Measurements from ENCODE around the gene RALGAPA2.

DNA sequence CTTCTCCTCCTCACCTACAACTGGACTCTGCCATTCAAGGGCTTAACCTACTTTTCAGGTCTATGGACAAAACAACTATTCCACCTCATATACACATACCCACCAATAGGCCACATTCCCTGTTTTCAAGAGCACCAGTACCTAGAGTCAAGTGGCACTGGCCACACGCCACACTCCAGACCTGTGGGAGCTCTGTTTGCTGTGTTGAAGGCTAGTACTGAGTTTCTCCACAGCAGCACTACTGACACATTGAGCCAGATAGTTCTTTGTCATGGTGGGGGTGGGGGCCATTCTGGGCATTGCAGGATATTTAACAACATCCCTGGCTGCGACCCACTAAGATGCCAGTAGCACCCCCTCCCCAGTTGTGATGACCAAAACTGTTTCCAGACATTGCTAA is 84.1 kb downstream of the RALGAPA2 start:
- TF ChIP-seq, protein P1, sequence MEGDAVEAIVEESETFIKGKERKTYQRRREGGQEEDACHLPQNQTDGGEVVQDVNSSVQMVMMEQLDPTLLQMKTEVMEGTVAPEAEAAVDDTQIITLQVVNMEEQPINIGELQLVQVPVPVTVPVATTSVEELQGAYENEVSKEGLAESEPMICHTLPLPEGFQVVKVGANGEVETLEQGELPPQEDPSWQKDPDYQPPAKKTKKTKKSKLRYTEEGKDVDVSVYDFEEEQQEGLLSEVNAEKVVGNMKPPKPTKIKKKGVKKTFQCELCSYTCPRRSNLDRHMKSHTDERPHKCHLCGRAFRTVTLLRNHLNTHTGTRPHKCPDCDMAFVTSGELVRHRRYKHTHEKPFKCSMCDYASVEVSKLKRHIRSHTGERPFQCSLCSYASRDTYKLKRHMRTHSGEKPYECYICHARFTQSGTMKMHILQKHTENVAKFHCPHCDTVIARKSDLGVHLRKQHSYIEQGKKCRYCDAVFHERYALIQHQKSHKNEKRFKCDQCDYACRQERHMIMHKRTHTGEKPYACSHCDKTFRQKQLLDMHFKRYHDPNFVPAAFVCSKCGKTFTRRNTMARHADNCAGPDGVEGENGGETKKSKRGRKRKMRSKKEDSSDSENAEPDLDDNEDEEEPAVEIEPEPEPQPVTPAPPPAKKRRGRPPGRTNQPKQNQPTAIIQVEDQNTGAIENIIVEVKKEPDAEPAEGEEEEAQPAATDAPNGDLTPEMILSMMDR (IDR thresholded peaks at IDR 0.05; ENCODE audit: low read depth, low read length), result no peak
- TF ChIP-seq POLR2A (IDR thresholded peaks at IDR 0.05; ENCODE audit: extremely low read depth, insufficient read length) (no peak), MYC (IDR thresholded peaks at IDR 0.05; ENCODE audit: low read depth, low read length) (no peak)
